Activated naive CD4-positive, alpha-beta T cell treated with anti-CD3 and anti-CD28 coated beads, Interleukin-2, amount 50 U/mL, for 24 hours (primary cell): ENCODE results near the gene AK8.

Source experiments
- H3K27ac Mint-ChIP-seq: one replicate; pipeline ENCODE4 v1.8.0; 2021; ENCODE audit warnings: mild to moderate bottlenecking, mixed read lengths
- H3K27me3 Mint-ChIP-seq: one replicate; pipeline ENCODE4 v1.8.0; 2021; ENCODE audit warnings: mixed read lengths
- H3K36me3 Mint-ChIP-seq: one replicate; pipeline ENCODE4 v1.8.0; 2021; ENCODE audit warnings: mixed read lengths
- H3K4me1 Mint-ChIP-seq: one replicate; pipeline ENCODE4 v1.8.0; 2021; ENCODE audit warnings: mixed read lengths
- H3K4me3 Mint-ChIP-seq: one replicate; pipeline ENCODE4 v1.8.0; 2021; ENCODE audit warnings: mild to moderate bottlenecking, mixed read lengths
- H3K9me3 Mint-ChIP-seq: one replicate; pipeline ENCODE4 v1.8.0; 2021; ENCODE audit warnings: mixed read lengths

AK8 gene

GRCh38 chr9:132896264-132896663, 18.2 kb upstream of the AK8 start:
- Mint-ChIP-seq H3K4me3 (no peak overlapping the region), H3K9me3 (no peaks in the 10 kb centered on the region), H3K27me3 (no peaks in the 10 kb centered on the region), H3K36me3 (peaks cover 12% of the 10 kb centered on the region), H3K4me1 (no peaks in the 10 kb centered on the region), H3K27ac (no peak overlapping the region)

- H3K4me1 Mint-ChIP-seq, result no peaks in the 10 kb centered on the region
- no peaks in the 10 kb centered on the region for H3K9me3 Mint-ChIP-seq
- no peak overlapping the region for H3K27ac Mint-ChIP-seq
- H3K4me3 Mint-ChIP-seq, result no peak overlapping the region
- peaks cover 12% of the 10 kb centered on the region for H3K36me3 Mint-ChIP-seq
- H3K27me3 Mint-ChIP-seq, result no peaks in the 10 kb centered on the region
Observed at GRCh38 chr9:132894862-132895835, 17.1 kb upstream of the AK8 start.

- no peaks in the 10 kb centered on the region for H3K4me1 Mint-ChIP-seq
- H3K4me3 Mint-ChIP-seq, result no peak overlapping the region
- H3K36me3 Mint-ChIP-seq, result peaks cover 12% of the 10 kb centered on the region
- no peak overlapping the region for H3K27ac Mint-ChIP-seq
- H3K9me3 Mint-ChIP-seq, result no peaks in the 10 kb centered on the region
- H3K27me3 Mint-ChIP-seq, result no peaks in the 10 kb centered on the region
Observed at GRCh38 chr9:132894346-132894745, 16.3 kb upstream of the AK8 start.

- Mint-ChIP-seq H3K4me1 (peaks cover 5% of the 10 kb centered on the region), H3K27me3 (no peaks in the 10 kb centered on the region), H3K36me3 (peaks cover 7% of the 10 kb centered on the region), H3K9me3 (no peaks in the 10 kb centered on the region), H3K4me3 (no peak overlapping the region), H3K27ac (no peak overlapping the region)
Observed at GRCh38 chr9:132892400-132892799, 14.3 kb upstream of the AK8 start.

GRCh38 chr9:132888151-132888550, 10.1 kb upstream of the AK8 start:
- no peaks in the 10 kb centered on the region for H3K9me3 Mint-ChIP-seq
- no peak overlapping the region for H3K27ac Mint-ChIP-seq

GRCh38 chr9:132887181-132888120, 9.4 kb upstream of the AK8 start:
- H3K4me3 Mint-ChIP-seq, result no peak overlapping the region
- no peaks in the 10 kb centered on the region for H3K27me3 Mint-ChIP-seq
- H3K27ac Mint-ChIP-seq, result no peak overlapping the region
- H3K9me3 Mint-ChIP-seq, result no peaks in the 10 kb centered on the region
- H3K4me1 Mint-ChIP-seq, result peaks cover 5% of the 10 kb centered on the region
- no peaks in the 10 kb centered on the region for H3K36me3 Mint-ChIP-seq

More at GRCh38 chr9:132888151-132888550, 10.1 kb upstream of the AK8 start:
- Mint-ChIP-seq H3K27me3 (no peaks in the 10 kb centered on the region), H3K4me3 (no peak overlapping the region), H3K36me3 (no peaks in the 10 kb centered on the region), H3K4me1 (peaks cover 5% of the 10 kb centered on the region)

- Mint-ChIP-seq H3K9me3 (no peaks in the 10 kb centered on the region), H3K27ac (no peak overlapping the region), H3K4me1 (peaks cover 5% of the 10 kb centered on the region), H3K36me3 (no peaks in the 10 kb centered on the region), H3K4me3 (no peak overlapping the region), H3K27me3 (no peaks in the 10 kb centered on the region)
Observed at GRCh38 chr9:132886334-132886725, 8.2 kb upstream of the AK8 start.

- Mint-ChIP-seq H3K27ac (no peak overlapping the region), H3K27me3 (no peaks in the 10 kb centered on the region), H3K36me3 (no peaks in the 10 kb centered on the region), H3K9me3 (no peaks in the 10 kb centered on the region), H3K4me1 (peaks cover 5% of the 10 kb centered on the region), H3K4me3 (no peak overlapping the region)
Observed at GRCh38 chr9:132885720-132886333, 7.7 kb upstream of the AK8 start.

GRCh38 chr9:132883349-132884294, 5.5 kb upstream of the AK8 start:
- H3K36me3 Mint-ChIP-seq, result no peaks in the 10 kb centered on the region
- peaks cover 7% of the 10 kb centered on the region for H3K4me1 Mint-ChIP-seq
- no peaks in the 10 kb centered on the region for H3K27me3 Mint-ChIP-seq

GRCh38 chr9:132882616-132883015, 4.5 kb upstream of the AK8 start:
- Mint-ChIP-seq H3K27ac (no peak overlapping the region), H3K4me3 (no peak overlapping the region), H3K9me3 (no peaks in the 10 kb centered on the region), H3K27me3 (no peaks in the 10 kb centered on the region), H3K4me1 (peaks cover 4% of the 10 kb centered on the region), H3K36me3 (no peaks in the 10 kb centered on the region)

More at GRCh38 chr9:132883349-132884294, 5.5 kb upstream of the AK8 start:
- no peak overlapping the region for H3K27ac Mint-ChIP-seq
- H3K4me3 Mint-ChIP-seq, result no peak overlapping the region
- H3K9me3 Mint-ChIP-seq, result no peaks in the 10 kb centered on the region

GRCh38 chr9:132881826-132882225, 3.7 kb upstream of the AK8 start:
- H3K27me3 Mint-ChIP-seq, result no peaks in the 10 kb centered on the region
- H3K4me1 Mint-ChIP-seq, result peaks cover 4% of the 10 kb centered on the region
- no peak overlapping the region for H3K4me3 Mint-ChIP-seq
- no peaks in the 10 kb centered on the region for H3K36me3 Mint-ChIP-seq
- no peaks in the 10 kb centered on the region for H3K9me3 Mint-ChIP-seq
- H3K27ac Mint-ChIP-seq, result no peak overlapping the region

GRCh38 chr9:132880324-132880661, 2.2 kb upstream of the AK8 start:
- H3K9me3 Mint-ChIP-seq, result no peaks in the 10 kb centered on the region
- peak overlapping the region; percentile 47 for H3K27ac Mint-ChIP-seq
- no peaks in the 10 kb centered on the region for H3K36me3 Mint-ChIP-seq
- H3K4me1 Mint-ChIP-seq, result peaks cover 4% of the 10 kb centered on the region
- no peak overlapping the region for H3K4me3 Mint-ChIP-seq
- H3K27me3 Mint-ChIP-seq, result no peaks in the 10 kb centered on the region

- no peaks in the 10 kb centered on the region for H3K36me3 Mint-ChIP-seq
- peaks cover 4% of the 10 kb centered on the region for H3K4me1 Mint-ChIP-seq
- H3K27me3 Mint-ChIP-seq, result no peaks in the 10 kb centered on the region
- peak overlapping the region; percentile 83 for H3K4me3 Mint-ChIP-seq
- no peaks in the 10 kb centered on the region for H3K9me3 Mint-ChIP-seq
- H3K27ac Mint-ChIP-seq, result peak overlapping the region; percentile 86
Observed at GRCh38 chr9:132879457-132880323, 1.6 kb upstream of the AK8 start.
